K562 (cell line): ENCODE measurements around the gene TMEM108. TPM values are rescaled to one million over a fixed set of nuclear protein-coding genes. Genes with fewer than 3 reads are reported as not detected.
A peak's percentile ranks its signal among the peaks of the same experiment; 100 is the strongest.

ENCODE experiments used
- ATAC-seq: fragments of 200-7000 bp; cut with Tn5 transposase; 3 replicates; pipeline ENCODE4 v1.9.1; 2020; ENCODE audit warnings: moderate library complexity
- BruUV-seq: library from RNA; stranded (reverse); fragments of 400-500 nt; replicated peaks from 2 replicates; lab custom pipeline; 2021; lab: Mats Ljungman, UMichigan
- CTCF ChIA-PET: fragments of 300-600 bp; formaldehyde crosslinking; extraction: SDS; loops from one replicate; lab custom pipeline; 2021; ENCODE audit warnings: low intra/inter-chr PET ratio; lab: Yijun Ruan, JAX
- POLR2A ChIA-PET: fragments of 300-600, 350-650 bp; sonication (Branson Sonifier 250); formaldehyde crosslinking; extraction: SDS; loops from one replicate; lab custom pipeline; 2021; ENCODE audit warnings: antibody characterized with exemption, inconsistent platforms; lab: Yijun Ruan, JAX
- DNase-seq, 4 experiments: peaks; one replicate each; pipeline versions ENCODE4 v3.0.0 to v3.0.0-alpha.2; 2011 to 2018; ENCODE audit warnings: low spot score in 3 of 4, mixed read lengths in 3 of 4; ENCODE audit errors: extremely low read depth in 1 of 4
- FAIRE-seq: peaks from 2 replicates; lab custom pipeline; 2011; peaks lifted over from hg19 to GRCh38; lab: Jason Lieb, UNC
- H2AFZ ChIP-seq: 2 replicates; pipeline ENCODE4 v1.6.0; 2011; ENCODE audit warnings: low read depth, low read length, control low read depth, inconsistent platforms
- H3K27ac ChIP-seq: fragments of 200-600 bp; 3 replicates; pipeline ENCODE4 v1.8.0; 2011; ENCODE audit warnings: low read depth, mild to moderate bottlenecking, control low read depth, inconsistent platforms, low read length, moderate library complexity, mixed read lengths; ENCODE audit errors: extremely low read depth
- H3K27me3 ChIP-seq, 2 experiments: fragments of 300-600 bp in 1 of 2; 2 replicates in 1 of 2; 3 replicates in 1 of 2; pipeline versions ENCODE4 v1.6.0 to v1.8.0; 2011; ENCODE audit warnings: inconsistent platforms in 2 of 2, low read length in 2 of 2, mild to moderate bottlenecking in 1 of 2, mixed read lengths in 1 of 2, moderate library complexity in 1 of 2; ENCODE audit not compliant: control insufficient read depth in 2 of 2, insufficient read depth in 2 of 2
- H3K36me3 ChIP-seq: fragments of 300-600 bp; 3 replicates; pipeline ENCODE4 v1.8.0; 2011; ENCODE audit warnings: mild to moderate bottlenecking, low read length, inconsistent platforms; ENCODE audit not compliant: control insufficient read depth, insufficient read depth
- H3K4me1 ChIP-seq, 2 experiments: fragments of 200-600 bp in 1 of 2; replicated peaks in 1 of 2; 2 replicates in 1 of 2; 3 replicates in 1 of 2; pipeline versions ENCODE4 v1.5.1 to v1.8.0; 2011; ENCODE audit warnings: inconsistent platforms in 2 of 2, low read length in 2 of 2, mild to moderate bottlenecking in 1 of 2, mixed read lengths in 1 of 2, moderate library complexity in 1 of 2; ENCODE audit not compliant: control insufficient read depth in 2 of 2, insufficient read depth in 2 of 2
- H3K4me2 ChIP-seq: 2 replicates; pipeline ENCODE4 v1.6.1; 2011; ENCODE audit warnings: low read length, control low read depth, inconsistent platforms, mixed read lengths; ENCODE audit not compliant: insufficient read depth
- H3K4me3 ChIP-seq: fragments of 200-600 bp; sonication (generic), shearing (Covaris generic); 2 replicates; pipeline ENCODE4 v1.5.1; 2016; ENCODE audit warnings: control low read depth, inconsistent platforms
- H3K79me2 ChIP-seq: fragments of 200-600 bp; 3 replicates; pipeline ENCODE4 v1.8.0; 2011; ENCODE audit warnings: low read length, inconsistent platforms; ENCODE audit not compliant: control insufficient read depth, insufficient read depth
- H3K9ac ChIP-seq, 2 experiments: 2 replicates each; pipeline versions ENCODE4 v1.6.0 to v1.6.1; 2011; ENCODE audit warnings: low read depth in 2 of 2, low read length in 2 of 2, control low read depth in 1 of 2, inconsistent platforms in 1 of 2, mild to moderate bottlenecking in 1 of 2, mixed read lengths in 1 of 2; ENCODE audit not compliant: insufficient read depth in 1 of 2
- H3K9me1 ChIP-seq: one replicate; pipeline ENCODE4 v1.6.0; 2011; ENCODE audit warnings: inconsistent platforms, mild to moderate bottlenecking, low read length, moderate library complexity; ENCODE audit not compliant: control insufficient read depth, insufficient read depth
- H3K9me3 ChIP-seq: replicated peaks from 2 replicates; pipeline ENCODE4 v1.5.1; 2011; ENCODE audit warnings: low read depth, low read length, inconsistent platforms; ENCODE audit not compliant: control insufficient read depth, insufficient read depth
- H4K20me1 ChIP-seq: replicated peaks from 2 replicates; pipeline ENCODE4 v1.6.1; 2011; ENCODE audit warnings: low read length, inconsistent platforms, mixed read lengths; ENCODE audit not compliant: control insufficient read depth, insufficient read depth
- ARHGAP35 ChIP-seq: fragments of 450-650 bp; IDR thresholded peaks from 2 replicates; pipeline ENCODE4 v1.6.1; 2018; ENCODE audit not compliant: partially characterized antibody
- CCAR2 ChIP-seq: fragments of 200-400 bp; formaldehyde crosslinking; IDR thresholded peaks from 2 replicates; pipeline ENCODE4 v1.6.1; 2017; ENCODE audit warnings: mild to moderate bottlenecking, low read depth, low read length
- CTBP1 ChIP-seq: fragments of 450-650 bp; IDR thresholded peaks from 2 replicates; pipeline ENCODE4 v1.6.1; 2016; ENCODE audit warnings: borderline replicate concordance
- NFE2 ChIP-seq: IDR thresholded peaks from 2 replicates; pipeline ENCODE4 v1.6.1; 2014; ENCODE audit warnings: antibody characterized with exemption, low read depth
- RAD21 ChIP-seq, 2 experiments: fragments of 250-450 bp in 1 of 2; fragments of 450-650 bp in 1 of 2; sonication (Bioruptor Pico) in 1 of 2; formaldehyde crosslinking in 1 of 2; IDR thresholded peaks in 1 of 2; conservative IDR thresholded peaks in 1 of 2; 2 replicates each; pipeline versions ENCODE4 v1.4.0 to v1.8.0; 2020 to 2022; ENCODE audit warnings: mild to moderate bottlenecking in 2 of 2, moderate library complexity in 1 of 2
- ZNF146 ChIP-seq: IDR thresholded peaks from one replicate; pipeline ENCODE4 v1.6.1; 2018; ENCODE audit warnings: missing compliant biosample characterization; ENCODE audit not compliant: unreplicated experiment
- ZNF592 ChIP-seq: fragments of 450-650 bp; IDR thresholded peaks from 2 replicates; pipeline ENCODE4 v1.6.1; 2017; ENCODE audit warnings: antibody characterized with exemption, mild to moderate bottlenecking
- ZNF766 ChIP-seq: fragments of 200-800 bp; sonication (Bioruptor generic); conservative IDR thresholded peaks from 2 replicates; pipeline ENCODE4 v1.6.1; 2016; ENCODE audit warnings: missing genetic modification characterization, missing compliant biosample characterization
- WGBS: fragments of 100-300 bp; shearing (Covaris generic); methylation state at CpG from one replicate; pipeline ENCODE4 v1.1.6; 2016; ENCODE audit warnings: low coverage, mixed read lengths; ENCODE audit not compliant: insufficient coverage; ENCODE audit errors: missing lambda C conversion rate; 5-methylcytosine and 5-hydroxymethylcytosine counted together
- in situ Hi-C: fragments of 300-500 bp; cut with MboI; formaldehyde crosslinking; loops from 4 replicates; pipeline ENCODE4 v1.15.0; 2018; ENCODE audit warnings: inconsistent platforms, mixed read lengths
- intact Hi-C: fragments of 100-400 bp; cut with micrococcal nuclease; formaldehyde crosslinking; loops from 2 replicates; pipeline ENCODE4 v1.14.2; 2022
- polyA plus RNA-seq, 8 experiments: library from polyadenylated mRNA; depleted of rRNA in 4 of 8; stranded (reverse) in 5 of 8; unstranded in 3 of 8; fragments of >200 nt; fragmentation: Nextera tagmentation in 2 of 8; fragmentation: Illumina TruSeq in 1 of 8; extraction: Ambion mirVana in 2 of 8; extraction: Trizol in 1 of 8; gene quantifications; 2 replicates each; pipeline versions ENCODE4 v1.2.1 to v1.2.3, GENCODE V29; 2011 to 2014; ENCODE audit warnings: inconsistent platforms in 1 of 8, missing spikeins in 1 of 8
- total RNA-seq, 7 experiments: library from RNA; depleted of rRNA in 6 of 7; stranded (reverse); fragments of >200 nt in 6 of 7; fragmentation: Illumina TruSeq in 2 of 7; extraction: Trizol in 2 of 7; gene quantifications; 2 replicates each; pipeline versions ENCODE4 v1.2.1 to v1.2.3, GENCODE V29; 2011 to 2021; ENCODE audit warnings: low replicate concordance in 1 of 7
- TF ChIP-seq, protein P1 (sequence below): fragments of 450-650 bp; IDR thresholded peaks from 2 replicates; pipeline ENCODE4 v1.6.1; 2016

Gene TMEM108
- total and polyA plus RNA-seq, 9 of the 15 experiments (the other 6 are each of a cell fraction or from before 2014, with no cell fraction given), result 0.65 to 11.1 (median 3.4) TPM

GRCh38 chr3:133208184-133208583 lies 170.0 kb downstream of the TMEM108 start:
- Histone ChIP-seq H4K20me1 (no peaks in the 10 kb centered on the region), H3K79me2 (no peaks in the 10 kb centered on the region), H3K27ac (no peak overlapping the region), H3K4me2 (no peak overlapping the region)
- in situ Hi-C loops, result no loop called here
- FAIRE-seq (no peak), DNase-seq (no peak)
- CTCF ChIA-PET, result no interaction called here
- no TSS peak for BruUV-seq
- TF ChIP-seq CTBP1 (no peak), RAD21 (CRISPR knock-in tag; conservative IDR thresholded peaks at IDR 0.05 in 1 of 2, IDR thresholded peaks at IDR 0.05 in 1 of 2) (0 out of 4 replicates have a peak, but pooled peaks of 1 of the 2 experiments have one; percentile 9)
- TF ChIP-seq, all 486 proteins: peak for 1
- ATAC-seq, result no peak
- intact Hi-C loops, result no loop called here
- Histone ChIP-seq H3K4me3 (no peak overlapping the region), H3K9me1 (no peaks in the 10 kb centered on the region), H3K36me3 (no peaks in the 10 kb centered on the region), H3K27me3 (no peaks in the 10 kb centered on the region), H3K4me1 (no peaks in the 10 kb centered on the region; a peak in 1 of 5 replicates), H3K9ac (no peak overlapping the region), H2AFZ (no peak overlapping the region), H3K9me3 (no peaks in the 10 kb centered on the region)
- 0% methylated on average over 1 of the region's 1 CpG for WGBS
- POLR2A ChIA-PET, result no interaction called here

DNA sequence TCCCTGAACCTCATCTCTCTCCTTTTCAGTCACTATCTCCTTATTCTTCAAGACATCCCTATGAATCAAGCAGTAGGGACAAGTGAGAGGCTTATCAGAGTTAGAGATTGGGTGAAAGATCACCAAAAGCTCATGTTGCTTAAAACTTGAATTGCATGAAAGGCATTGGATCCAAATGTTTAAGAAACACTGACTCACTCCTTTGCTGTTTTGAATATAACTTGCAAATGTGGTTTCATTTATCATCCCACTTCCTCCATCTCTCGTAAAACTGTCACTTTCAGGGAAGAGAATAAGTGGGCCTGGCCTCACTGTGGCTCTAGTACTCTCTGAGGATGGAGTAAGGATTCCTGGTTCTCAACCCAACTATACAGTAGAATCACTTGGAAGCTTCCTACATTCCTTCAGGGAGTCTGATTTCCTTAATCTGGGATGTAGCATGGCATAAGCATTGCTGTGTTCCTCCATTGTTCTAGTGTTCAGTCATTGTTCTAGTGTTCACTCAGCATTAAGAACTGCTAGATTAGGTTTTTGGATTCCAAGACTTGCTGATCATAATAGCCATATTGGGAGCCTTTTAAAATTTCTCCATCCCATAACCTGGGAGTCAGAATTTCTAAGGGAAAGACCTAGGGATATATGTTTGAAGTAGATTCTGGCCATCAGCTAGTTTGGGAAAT lies 171.8 kb downstream of the TMEM108 start:
- Histone ChIP-seq H3K9me1 (no peaks in the 10 kb centered on the region), H3K9me3 (no peaks in the 10 kb centered on the region), H3K36me3 (no peaks in the 10 kb centered on the region), H3K79me2 (no peaks in the 10 kb centered on the region), H4K20me1 (no peaks in the 10 kb centered on the region), H3K4me3 (no peak overlapping the region), H3K4me1 (no peaks in the 10 kb centered on the region; a peak in 1 of 5 replicates), H2AFZ (no peak overlapping the region), H3K27me3 (no peaks in the 10 kb centered on the region), H3K4me2 (no peak overlapping the region), H3K9ac (no peak overlapping the region), H3K27ac (no peak overlapping the region)
- in situ Hi-C loops, result no loop called here
- CTCF ChIA-PET, result no interaction called here
- intact Hi-C loops, result no loop called here
- no peak for FAIRE-seq
- peak in 1 of 4 experiments; percentile 6 for DNase-seq
- POLR2A ChIA-PET, result interaction anchor here (0.8 kb wide), 1 partner anchor 39 kb away, joined by 3 read pairs; no protein-coding TSS in a partner anchor
- no TSS peak for BruUV-seq
- WGBS, result 18% methylated on average over 1 of the region's 1 CpG
- ATAC-seq, result no peak
- TF ChIP-seq ZNF592, result no peak
- TF ChIP-seq, protein P1, sequence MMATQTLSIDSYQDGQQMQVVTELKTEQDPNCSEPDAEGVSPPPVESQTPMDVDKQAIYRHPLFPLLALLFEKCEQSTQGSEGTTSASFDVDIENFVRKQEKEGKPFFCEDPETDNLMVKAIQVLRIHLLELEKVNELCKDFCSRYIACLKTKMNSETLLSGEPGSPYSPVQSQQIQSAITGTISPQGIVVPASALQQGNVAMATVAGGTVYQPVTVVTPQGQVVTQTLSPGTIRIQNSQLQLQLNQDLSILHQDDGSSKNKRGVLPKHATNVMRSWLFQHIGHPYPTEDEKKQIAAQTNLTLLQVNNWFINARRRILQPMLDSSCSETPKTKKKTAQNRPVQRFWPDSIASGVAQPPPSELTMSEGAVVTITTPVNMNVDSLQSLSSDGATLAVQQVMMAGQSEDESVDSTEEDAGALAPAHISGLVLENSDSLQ, result 0 out of 2 replicates have a peak, but pooled peaks have one; percentile 13
- 0 out of 2 replicates have a peak, but pooled peaks have one; percentile 10 for TF ChIP-seq NFE2
- TF ChIP-seq ARHGAP35, result no peak
- no peak for TF ChIP-seq CCAR2
- no peak for TF ChIP-seq ZNF146
- no peak for TF ChIP-seq ZNF766
